HAP-1 (cell line): Measurements from ENCODE around the gene POMGNT1.
"Not testable (repeated sequence)": the region's sequence is repeated elsewhere in the genome, so short reads cannot be mapped to it uniquely, and the experiment has no call there.

Experiments used
- DNase-seq, 2 experiments: peaks; one replicate each; pipeline ENCODE4 v3.0.0-alpha.2; 2016 to 2020; ENCODE audit warnings: low spot score in 2 of 2
- H3K27me3 ChIP-seq: fragments of 250-450 bp; sonication (Bioruptor Pico); 2 replicates; pipeline ENCODE4 v1.5.1; 2020; ENCODE audit warnings: low read depth, mild to moderate bottlenecking, moderate library complexity
- H3K36me3 ChIP-seq: fragments of 250-450 bp; sonication (Bioruptor Pico); replicated peaks from 2 replicates; pipeline ENCODE4 v1.5.1; 2020; ENCODE audit warnings: mild to moderate bottlenecking
- H3K4me1 ChIP-seq: fragments of 250-450 bp; sonication (Bioruptor Pico); 2 replicates; pipeline ENCODE4 v1.5.1; 2020; ENCODE audit warnings: mild to moderate bottlenecking
- H3K4me3 ChIP-seq: fragments of 250-450 bp; sonication (Bioruptor Pico); 2 replicates; pipeline ENCODE4 v1.5.1; 2020; ENCODE audit warnings: mild to moderate bottlenecking, moderate library complexity
- H3K9me3 ChIP-seq: fragments of 250-450 bp; sonication (Bioruptor Pico); 2 replicates; pipeline ENCODE4 v1.5.1; 2020; ENCODE audit warnings: mild to moderate bottlenecking, moderate library complexity
- in situ Hi-C: fragments of 300-500 bp; cut with MboI; formaldehyde crosslinking; loops from 3 replicates; pipeline ENCODE4 v1.14.3; 2020; ENCODE audit warnings: low sequenced_read_pairs, inconsistent platforms, mixed read lengths

POMGNT1 gene

DNA sequence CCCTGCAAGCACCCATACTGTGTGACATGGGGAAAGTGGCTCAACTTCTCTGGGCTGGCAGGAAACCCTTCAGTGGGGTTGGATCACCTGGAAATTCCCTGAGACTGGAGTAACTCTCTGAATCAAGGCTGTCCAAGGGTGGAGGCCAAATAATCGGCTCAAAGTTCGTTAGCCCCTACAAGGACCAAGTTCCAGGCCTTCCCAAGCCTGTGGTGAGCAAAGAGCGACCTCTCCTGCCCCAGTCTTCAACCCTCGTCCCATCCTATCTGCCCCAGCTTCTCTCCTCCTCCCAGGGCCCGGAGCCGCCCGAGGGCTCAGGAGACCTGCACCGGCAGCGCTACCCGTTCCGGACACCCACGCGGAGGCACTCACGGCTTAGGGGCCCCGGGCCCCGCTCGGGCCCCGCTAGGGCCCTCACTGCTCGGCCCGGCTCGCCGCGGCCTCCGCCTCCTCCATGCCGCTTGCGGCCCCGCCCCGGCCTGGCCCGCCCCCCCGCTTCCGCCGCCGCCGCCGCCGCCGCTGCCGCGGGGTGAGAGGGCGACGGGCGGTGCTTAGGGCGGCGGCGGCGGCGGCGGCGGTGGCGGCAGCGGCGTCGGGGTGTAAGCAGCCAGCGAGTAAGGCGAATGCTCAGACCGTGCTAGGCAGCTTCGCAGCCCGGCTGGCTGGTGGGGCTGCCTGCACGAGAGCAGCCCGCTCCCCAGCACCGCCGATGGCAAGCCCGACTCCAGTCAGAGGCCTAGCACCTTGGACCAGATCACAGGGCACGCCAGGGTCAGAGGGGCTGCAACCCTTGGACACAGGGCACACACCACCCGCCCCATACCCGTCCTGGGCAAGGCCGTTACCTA, at the start of gene POMGNT1:
POMGNT1 (minus strand) TSS at position 471 of the 848 bp plus-strand sequence. CDS start 613 bp downstream, outside the sequence.
- Histone ChIP-seq H3K4me1 (peaks cover 13% of the 10 kb centered on the region), H3K4me3 (peak within 1 kb of the TSS; percentile 73), H3K36me3 (peaks cover 9% of the 10 kb centered on the region), H3K9me3 (no peaks in the 10 kb centered on the region), H3K27me3 (no peaks in the 10 kb centered on the region)
- in situ Hi-C loops: no loop called here
- DNase-seq: peak; percentile 60 to 79

DNA sequence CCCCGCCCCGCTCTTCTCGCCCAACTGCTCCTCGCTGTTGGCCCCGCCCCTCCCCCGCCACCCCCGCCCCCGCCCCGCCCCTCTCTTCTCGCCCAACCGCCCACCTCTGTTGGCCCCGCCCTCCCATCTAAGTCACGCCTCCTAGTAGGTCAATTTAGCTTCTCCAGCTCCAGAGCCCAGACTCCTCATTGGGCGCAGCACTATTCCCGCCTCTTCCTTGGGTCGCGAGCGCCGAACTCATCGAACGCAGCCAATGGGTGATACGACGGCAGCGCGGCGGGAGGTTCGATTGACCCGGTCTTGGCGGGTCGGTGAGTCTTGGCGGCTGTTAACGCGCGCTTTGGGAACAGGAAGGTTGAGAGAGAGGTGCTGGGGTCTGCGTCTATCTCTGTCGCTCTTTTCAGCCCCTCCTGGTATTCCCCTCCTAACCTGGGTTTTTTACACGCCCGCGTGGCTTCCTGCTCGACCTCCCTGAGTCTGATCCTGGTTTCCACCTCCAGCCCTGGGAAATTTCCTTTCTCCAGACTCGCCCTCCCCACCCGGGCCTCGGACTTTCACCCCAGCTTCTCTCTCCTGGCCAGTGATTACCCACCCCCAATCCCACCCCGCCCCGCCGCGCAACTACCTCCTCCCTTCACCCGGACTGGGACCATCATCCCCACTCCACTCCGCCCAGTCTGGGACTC, 49.3 kb upstream of the POMGNT1 start, which contains the start of gene RAD54L:
RAD54L (plus strand) TSS at position 328 of the 686 bp plus-strand sequence. CDS start 643 bp downstream, outside the sequence.
- H3K36me3 ChIP-seq: peaks cover 35% of the 10 kb centered on the region
- peak within 1 kb of the TSS; percentile 95 for H3K4me3 ChIP-seq
- no peaks in the 10 kb centered on the region for H3K9me3 ChIP-seq
- no peaks in the 10 kb centered on the region for H3K27me3 ChIP-seq
- in situ Hi-C loops: no loop called here
- peaks cover 15% of the 10 kb centered on the region for H3K4me1 ChIP-seq
- peak; percentile 97 to 99 for DNase-seq

- Histone ChIP-seq H3K36me3 (peaks cover 28% of the 10 kb centered on the region), H3K9me3 (no peaks in the 10 kb centered on the region), H3K4me3 (peak overlapping the region; percentile 67), H3K4me1 (peaks cover 15% of the 10 kb centered on the region), H3K27me3 (no peaks in the 10 kb centered on the region)
- no peak for DNase-seq
- in situ Hi-C loops: no loop called here
These were observed 48.6 kb upstream of the POMGNT1 start for GRCh38 chr1:46246548-46247435.

- DNase-seq, H3K9me3 ChIP-seq, in situ Hi-C loops, H3K4me3 ChIP-seq, H3K27me3 ChIP-seq: not testable (repeated sequence)
- Histone ChIP-seq H3K4me1 (peaks cover 15% of the 10 kb centered on the region), H3K36me3 (peaks cover 21% of the 10 kb centered on the region)
These were observed 47.9 kb upstream of the POMGNT1 start for GRCh38 chr1:46246136-46246535.

DNA sequence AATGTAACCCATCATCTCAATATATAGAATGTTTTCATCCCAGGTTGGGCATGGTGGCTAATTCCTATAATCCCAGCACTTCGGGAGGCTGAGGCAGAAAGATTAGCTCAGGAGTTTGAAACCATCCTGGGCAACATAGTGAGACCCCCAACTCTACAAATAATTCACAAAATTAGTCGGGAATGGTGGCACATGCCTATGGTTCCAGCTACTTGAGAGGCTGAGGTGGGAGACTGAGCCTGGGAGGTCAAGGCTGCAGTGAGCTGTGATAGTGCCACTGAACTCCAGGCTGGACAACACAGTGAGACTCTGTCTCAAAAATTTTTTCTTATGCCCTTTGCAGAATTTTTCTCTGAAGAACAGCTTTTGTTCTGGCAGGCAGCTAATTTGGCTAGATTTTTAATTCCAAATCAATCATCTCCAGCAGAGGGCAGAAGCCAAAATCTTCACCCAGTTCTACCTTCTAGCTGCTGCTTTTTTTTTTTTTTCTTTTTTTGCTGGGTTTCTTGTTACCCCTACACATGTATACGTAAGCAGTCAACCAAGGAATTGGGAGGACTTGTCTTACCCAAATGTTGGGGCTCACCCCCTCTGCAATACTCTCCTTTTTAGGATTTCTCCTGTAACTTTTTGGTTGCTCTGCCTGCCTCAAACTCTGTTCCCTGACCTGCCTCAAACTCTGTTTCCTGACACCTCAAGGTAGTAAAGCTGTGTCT, 46.6 kb upstream of the POMGNT1 start:
- in situ Hi-C loops: no loop called here
- Histone ChIP-seq H3K4me1 (peaks cover 15% of the 10 kb centered on the region), H3K27me3 (no peaks in the 10 kb centered on the region), H3K9me3 (no peaks in the 10 kb centered on the region), H3K36me3 (peaks cover 8% of the 10 kb centered on the region), H3K4me3 (no peak overlapping the region)
- peak; percentile 14 to 16 for DNase-seq

DNA sequence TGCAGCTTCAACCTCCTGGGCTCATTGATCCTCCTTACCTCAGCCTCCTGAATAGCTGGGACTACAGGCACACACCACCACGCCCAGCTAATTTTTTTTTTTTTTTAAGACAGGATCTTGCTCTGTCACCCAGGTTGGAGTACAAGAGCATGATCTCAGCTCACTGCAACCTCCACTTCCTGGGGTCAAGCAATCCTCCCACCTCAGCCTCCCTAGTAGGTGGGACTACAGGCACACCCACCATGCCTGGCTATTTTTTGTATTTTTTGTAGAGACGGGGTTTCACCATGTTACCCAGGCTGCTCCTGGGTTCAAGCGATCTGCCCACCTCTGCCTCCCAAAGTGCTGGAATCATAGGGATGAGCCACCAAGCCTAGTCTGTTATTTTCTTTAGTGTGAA, 45.6 kb upstream of the POMGNT1 start:
- H3K9me3 ChIP-seq, H3K4me3 ChIP-seq, H3K36me3 ChIP-seq, H3K27me3 ChIP-seq, in situ Hi-C loops, DNase-seq: not testable (repeated sequence)
- peaks cover 12% of the 10 kb centered on the region for H3K4me1 ChIP-seq

DNA sequence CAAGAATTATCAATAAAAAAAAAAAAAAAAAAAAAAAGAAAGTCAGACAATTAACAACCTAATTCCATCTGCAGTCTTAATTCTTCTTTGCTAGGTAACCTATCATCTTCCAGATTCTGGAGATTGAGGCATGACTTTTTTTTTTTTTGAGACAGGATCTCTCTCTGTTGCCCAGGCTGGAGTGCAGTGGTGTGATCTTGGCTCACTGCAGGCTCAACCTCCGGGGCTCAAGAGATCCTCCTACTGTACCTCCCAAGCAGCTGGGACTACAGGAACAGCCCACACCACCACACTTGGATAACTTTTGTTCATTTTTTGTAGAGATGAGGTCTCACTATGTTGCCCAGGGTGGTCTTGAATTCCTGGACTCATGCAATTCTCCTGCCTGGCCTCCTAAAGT, 44.7 kb upstream of the POMGNT1 start:
- no peaks in the 10 kb centered on the region for H3K9me3 ChIP-seq
- H3K4me1 ChIP-seq: peaks cover 7% of the 10 kb centered on the region
- in situ Hi-C loops: no loop called here
- no peak overlapping the region for H3K4me3 ChIP-seq
- H3K36me3 ChIP-seq: no peaks in the 10 kb centered on the region
- DNase-seq: no peak
- H3K27me3 ChIP-seq: no peaks in the 10 kb centered on the region

DNA sequence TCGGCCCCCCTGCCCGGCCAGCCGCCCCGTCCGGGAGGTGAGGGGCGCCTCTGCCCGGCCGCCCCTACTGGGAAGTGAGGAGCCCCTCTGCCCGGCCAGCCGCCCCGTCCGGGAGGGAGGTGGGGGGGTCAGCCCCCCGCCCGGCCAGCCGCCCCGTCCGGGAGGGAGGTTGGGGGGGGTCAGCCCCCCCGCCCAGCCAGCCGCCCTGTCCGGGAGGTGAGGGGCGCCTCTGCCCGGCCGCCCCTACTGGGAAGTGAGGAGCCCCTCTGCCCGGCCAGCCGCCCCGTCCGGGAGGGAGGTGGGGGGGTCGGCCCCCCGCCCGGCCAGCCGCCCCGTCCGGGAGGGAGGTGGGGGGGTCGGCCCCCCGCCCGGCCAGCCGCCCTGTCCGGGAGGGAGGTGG, 43.5 kb upstream of the POMGNT1 start:
- H3K4me1 ChIP-seq, H3K27me3 ChIP-seq, H3K4me3 ChIP-seq, H3K9me3 ChIP-seq, H3K36me3 ChIP-seq, DNase-seq, in situ Hi-C loops: not testable (repeated sequence)

GRCh38 chr1:46238865-46239264, 40.6 kb upstream of the POMGNT1 start:
- H3K4me1 ChIP-seq, H3K4me3 ChIP-seq, H3K27me3 ChIP-seq, H3K9me3 ChIP-seq, in situ Hi-C loops, H3K36me3 ChIP-seq, DNase-seq: not testable (repeated sequence)

DNA sequence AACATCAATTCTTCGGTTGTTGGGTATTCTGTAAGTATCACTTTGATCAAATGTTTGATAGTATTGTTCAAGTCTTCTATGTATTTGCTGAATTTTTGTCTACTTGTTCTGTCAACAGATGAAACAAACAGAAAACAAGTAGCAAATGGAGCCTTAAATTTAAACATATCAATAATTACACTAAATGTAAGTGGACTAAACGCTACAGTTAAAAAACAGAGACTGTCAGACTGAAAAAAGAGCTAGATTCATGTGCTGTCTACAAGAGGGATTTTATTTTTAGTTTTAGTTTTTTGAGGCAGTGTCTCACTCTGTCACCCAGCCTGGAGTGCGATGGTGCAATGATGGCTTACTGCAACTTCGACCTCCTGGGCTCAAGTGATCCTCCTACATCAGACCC, 38.6 kb upstream of the POMGNT1 start:
- Histone ChIP-seq H3K4me3 (no peak overlapping the region), H3K4me1 (no peaks in the 10 kb centered on the region), H3K9me3 (no peaks in the 10 kb centered on the region; the same call in 1 of the 2 replicates), H3K27me3 (no peaks in the 10 kb centered on the region), H3K36me3 (no peaks in the 10 kb centered on the region)
- no peak for DNase-seq
- in situ Hi-C loops: no loop called here

DNA sequence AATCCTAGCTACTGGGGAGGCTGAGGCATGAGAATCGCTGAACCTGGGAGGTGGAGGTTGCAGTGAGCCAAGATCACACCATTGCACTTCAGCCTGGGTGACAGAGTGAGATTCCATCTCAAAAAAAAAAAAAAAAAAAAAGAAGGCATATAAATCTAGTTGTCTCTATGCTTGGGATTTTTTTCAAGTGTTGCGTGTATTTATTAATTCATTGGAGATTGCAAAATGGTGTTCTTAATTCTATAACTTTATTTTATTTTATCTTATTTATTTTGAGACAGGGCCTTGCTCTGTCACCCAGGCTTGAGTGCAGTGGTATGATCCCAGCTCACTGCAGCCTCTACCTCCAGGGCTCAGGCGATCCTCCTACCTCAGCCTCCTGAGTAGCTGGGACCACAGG, 33.0 kb upstream of the POMGNT1 start:
- H3K4me1 ChIP-seq, H3K27me3 ChIP-seq, H3K9me3 ChIP-seq, H3K4me3 ChIP-seq, in situ Hi-C loops, H3K36me3 ChIP-seq, DNase-seq: not testable (repeated sequence)

- no peak for DNase-seq
- H3K4me3 ChIP-seq: no peak overlapping the region
- H3K27me3 ChIP-seq: no peaks in the 10 kb centered on the region
- H3K36me3 ChIP-seq: no peaks in the 10 kb centered on the region
- peaks cover 11% of the 10 kb centered on the region for H3K4me1 ChIP-seq
- in situ Hi-C loops: no loop called here
- H3K9me3 ChIP-seq: no peaks in the 10 kb centered on the region
These were observed 26.7 kb upstream of the POMGNT1 start for GRCh38 chr1:46224966-46225365.

- no peaks in the 10 kb centered on the region for H3K9me3 ChIP-seq
- in situ Hi-C loops: no loop called here
- DNase-seq: peak; percentile 79 to 81
- no peaks in the 10 kb centered on the region for H3K36me3 ChIP-seq
- H3K4me1 ChIP-seq: peaks cover 11% of the 10 kb centered on the region
- no peaks in the 10 kb centered on the region for H3K27me3 ChIP-seq
- no peak overlapping the region for H3K4me3 ChIP-seq
These were observed 25.3 kb upstream of the POMGNT1 start for GRCh38 chr1:46223472-46223943.
